ENCODE results near the gene NFATC1. TPM values are rescaled to one million over a fixed set of nuclear protein-coding genes. Genes with fewer than 3 reads are reported as not detected.

Gene NFATC1
- total and polyA plus RNA-seq, 2 donors from 2014 or later, result 4.3 to 17.2 TPM

DNA sequence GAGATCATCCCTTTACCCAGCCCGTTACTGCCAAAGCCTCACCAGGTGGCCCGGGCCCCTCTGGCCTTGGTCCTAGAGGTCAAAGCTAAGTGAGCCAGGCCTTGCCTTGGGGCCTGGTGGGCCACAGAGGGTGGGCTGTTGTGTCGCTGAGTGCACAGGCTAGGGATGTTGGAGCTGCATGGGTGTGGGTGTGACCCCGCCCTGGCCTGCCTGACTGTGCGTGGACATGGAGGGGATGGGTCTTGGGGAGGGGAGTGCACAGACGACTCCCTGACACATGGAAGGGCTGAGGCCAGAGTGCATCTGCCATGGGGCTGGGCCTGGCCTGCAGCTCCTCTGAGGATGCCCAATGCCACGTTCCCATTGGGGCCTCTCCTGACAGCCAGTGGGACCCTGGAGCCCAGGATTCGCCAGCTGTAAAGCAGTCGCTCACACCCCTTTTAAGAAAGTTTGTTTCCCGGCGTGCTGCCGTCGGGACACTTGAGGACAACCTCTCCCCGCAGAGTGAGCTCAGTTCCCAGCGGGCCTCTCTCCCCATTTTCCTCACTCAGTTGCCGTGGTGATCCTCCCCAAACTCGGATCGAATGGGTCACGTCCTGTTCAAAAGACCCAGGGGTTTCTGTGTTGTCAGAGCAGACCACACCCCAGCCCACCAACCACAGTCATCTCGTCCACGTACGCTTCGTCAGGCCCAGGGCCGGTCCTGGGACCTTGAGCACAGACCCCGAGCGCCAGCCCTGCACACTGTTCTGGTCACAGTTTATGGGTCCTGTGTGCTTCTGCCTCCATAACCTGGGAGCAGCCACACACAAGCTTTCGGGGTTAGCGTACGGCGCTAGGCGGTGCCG, 93.5 kb downstream of the NFATC1 start:
- TF ChIP-seq, protein P1, sequence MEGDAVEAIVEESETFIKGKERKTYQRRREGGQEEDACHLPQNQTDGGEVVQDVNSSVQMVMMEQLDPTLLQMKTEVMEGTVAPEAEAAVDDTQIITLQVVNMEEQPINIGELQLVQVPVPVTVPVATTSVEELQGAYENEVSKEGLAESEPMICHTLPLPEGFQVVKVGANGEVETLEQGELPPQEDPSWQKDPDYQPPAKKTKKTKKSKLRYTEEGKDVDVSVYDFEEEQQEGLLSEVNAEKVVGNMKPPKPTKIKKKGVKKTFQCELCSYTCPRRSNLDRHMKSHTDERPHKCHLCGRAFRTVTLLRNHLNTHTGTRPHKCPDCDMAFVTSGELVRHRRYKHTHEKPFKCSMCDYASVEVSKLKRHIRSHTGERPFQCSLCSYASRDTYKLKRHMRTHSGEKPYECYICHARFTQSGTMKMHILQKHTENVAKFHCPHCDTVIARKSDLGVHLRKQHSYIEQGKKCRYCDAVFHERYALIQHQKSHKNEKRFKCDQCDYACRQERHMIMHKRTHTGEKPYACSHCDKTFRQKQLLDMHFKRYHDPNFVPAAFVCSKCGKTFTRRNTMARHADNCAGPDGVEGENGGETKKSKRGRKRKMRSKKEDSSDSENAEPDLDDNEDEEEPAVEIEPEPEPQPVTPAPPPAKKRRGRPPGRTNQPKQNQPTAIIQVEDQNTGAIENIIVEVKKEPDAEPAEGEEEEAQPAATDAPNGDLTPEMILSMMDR (IDR thresholded peaks at IDR 0.05; ENCODE audit: borderline replicate concordance, extremely low read depth, insufficient read depth), result no peak
- no peaks in the 10 kb centered on the region for H3K27me3 ChIP-seq (ENCODE audit: control insufficient read depth, insufficient read depth, low read length)
- FAIRE-seq (no peak), DNase-seq (peak in 2 of 5 donors; percentile 35 to 69)
- no peaks in the 10 kb centered on the region for H3K4me1 ChIP-seq (ENCODE audit: control insufficient read depth in 2 of 3, insufficient read depth in 2 of 3, low read depth in 1 of 3, low read length in 3 of 3)
- intact Hi-C loops (cut with DNase I), result no loop called here
- H3K9ac ChIP-seq (ENCODE audit: low read length in 3 of 3), result no peak overlapping the region
- no peak overlapping the region for H3K4me3 ChIP-seq (ENCODE audit: low read length in 3 of 3)
- no peak overlapping the region for H3K27ac ChIP-seq (ENCODE audit: low read depth in 2 of 2, low read length in 2 of 2)
- H3K9me3 ChIP-seq (ENCODE audit: control insufficient read depth in 2 of 3, insufficient read depth in 1 of 3, low read length in 3 of 3), result no peaks in the 10 kb centered on the region
- H3K36me3 ChIP-seq (ENCODE audit: control insufficient read depth in 2 of 3, insufficient read depth in 3 of 3, low read length in 3 of 3), result no peaks in the 10 kb centered on the region

DNA sequence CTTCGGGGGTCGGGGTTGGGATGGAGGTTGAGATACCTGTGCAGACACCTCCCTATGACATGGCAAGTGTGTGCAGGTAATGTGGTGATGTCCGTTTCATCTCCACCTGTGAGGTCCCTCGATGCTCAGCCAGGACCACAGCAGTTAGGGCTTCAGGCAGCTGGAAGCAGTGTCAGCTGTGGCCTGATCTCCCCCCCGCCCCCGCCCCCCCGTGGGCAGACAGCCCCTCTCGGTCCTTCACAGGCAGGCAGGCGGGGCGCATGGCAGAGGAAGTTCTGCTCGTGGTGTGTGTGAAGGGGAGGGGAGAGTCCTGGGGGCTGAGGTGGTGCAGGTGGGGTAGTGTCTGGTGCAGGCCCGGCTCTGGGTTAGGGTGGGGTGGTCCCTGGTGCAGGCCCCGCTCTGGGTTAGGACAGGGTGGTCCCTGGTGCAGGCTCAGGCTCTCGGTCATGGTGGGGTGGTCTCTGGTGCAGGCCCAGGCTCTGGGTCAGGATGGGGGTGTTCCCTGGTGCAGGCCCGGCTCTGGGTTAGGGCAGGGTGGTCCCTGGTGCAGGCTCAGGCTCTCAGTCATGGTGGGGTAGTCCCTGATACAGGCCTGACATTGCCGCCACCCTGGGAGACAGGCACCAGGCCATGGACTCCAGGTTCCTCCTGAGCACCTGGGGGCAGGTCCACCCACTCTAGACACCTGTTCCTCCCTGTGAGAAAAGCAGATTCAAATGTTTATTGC, 94.3 kb downstream of the NFATC1 start:
- intact Hi-C loops (cut with DNase I), result no loop called here
- DNase-seq, result peak in 2 of 5 donors; percentile 41 to 58

DNA sequence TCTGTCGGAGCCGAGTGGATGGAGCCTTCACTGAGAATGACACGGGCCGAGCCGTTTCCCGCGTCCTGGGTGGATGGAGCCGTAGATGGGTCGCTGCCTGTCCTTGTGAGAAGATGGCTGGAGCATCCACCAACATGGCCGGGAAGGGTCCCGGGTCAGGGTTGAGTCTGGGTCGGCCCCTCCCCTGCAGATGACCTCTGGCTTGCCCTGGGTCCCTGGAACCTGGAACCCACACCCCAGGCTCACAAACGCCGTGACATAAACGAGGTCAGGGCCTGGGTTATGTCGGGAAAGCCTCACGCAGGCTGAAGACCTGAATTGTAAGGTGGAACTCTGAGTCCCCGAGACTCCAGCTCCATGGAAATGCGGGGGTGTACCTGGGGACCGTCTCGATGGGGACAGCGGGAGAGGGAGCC, 94.9 kb downstream of the NFATC1 start:
- peak in 2 of 5 donors; percentile 38 to 66 for DNase-seq
- no peak overlapping the region for H3K27ac ChIP-seq (ENCODE audit: low read depth in 2 of 2, low read length in 2 of 2)
- no peak overlapping the region for H3K9ac ChIP-seq (ENCODE audit: low read length in 3 of 3)
- H3K4me1 ChIP-seq (ENCODE audit: control insufficient read depth in 2 of 3, insufficient read depth in 2 of 3, low read depth in 1 of 3, low read length in 3 of 3), result no peaks in the 10 kb centered on the region
- no peak for FAIRE-seq
- no peaks in the 10 kb centered on the region for H3K36me3 ChIP-seq (ENCODE audit: control insufficient read depth in 2 of 3, insufficient read depth in 3 of 3, low read length in 3 of 3)
- H3K27me3 ChIP-seq (ENCODE audit: control insufficient read depth, insufficient read depth, low read length), result no peaks in the 10 kb centered on the region
- no peaks in the 10 kb centered on the region for H3K9me3 ChIP-seq (ENCODE audit: control insufficient read depth in 2 of 3, insufficient read depth in 1 of 3, low read length in 3 of 3)
- no peak overlapping the region for H3K4me3 ChIP-seq (ENCODE audit: low read length in 3 of 3)
- intact Hi-C loops (cut with DNase I), result no loop called here
- TF ChIP-seq, protein P1 (IDR thresholded peaks at IDR 0.05; ENCODE audit: borderline replicate concordance, extremely low read depth, insufficient read depth), result no peak

More for the DNA sequence above, 94.3 kb downstream of the NFATC1 start:
- Histone ChIP-seq H3K9me3 (ENCODE audit: control insufficient read depth in 2 of 3, insufficient read depth in 1 of 3, low read length in 3 of 3) (no peaks in the 10 kb centered on the region), H3K27ac (ENCODE audit: low read depth in 2 of 2, low read length in 2 of 2) (no peak overlapping the region), H3K4me1 (ENCODE audit: control insufficient read depth in 2 of 3, insufficient read depth in 2 of 3, low read depth in 1 of 3, low read length in 3 of 3) (no peaks in the 10 kb centered on the region), H3K27me3 (ENCODE audit: control insufficient read depth, insufficient read depth, low read length) (no peaks in the 10 kb centered on the region), H3K9ac (ENCODE audit: low read length in 3 of 3) (no peak overlapping the region), H3K36me3 (ENCODE audit: control insufficient read depth in 2 of 3, insufficient read depth in 3 of 3, low read length in 3 of 3) (no peaks in the 10 kb centered on the region), H3K4me3 (ENCODE audit: low read length in 3 of 3) (no peak overlapping the region)
- TF ChIP-seq, protein P1 (IDR thresholded peaks at IDR 0.05; ENCODE audit: borderline replicate concordance, extremely low read depth, insufficient read depth), result no peak
- no peak for FAIRE-seq

Measured in kidney (tissue), 14 donors.